CD8-positive, alpha-beta memory T cell (primary cell): Measurements from ENCODE around the gene RAB30. TPM values are rescaled to one million over a fixed set of nuclear protein-coding genes. Genes with fewer than 3 reads are reported as not detected.
A peak's percentile ranks its signal among the peaks of the same experiment; 100 is the strongest.

Experiments
- CTCF ChIA-PET: fragments of 350-600 bp; sonication (Branson Sonifier 250); formaldehyde crosslinking; loops from one replicate; lab custom pipeline; 2021; ENCODE audit warnings: antibody characterized with exemption; lab: Charles Lee
- POLR2A ChIA-PET: fragments of 350-600 bp; sonication (Branson Sonifier 250); formaldehyde crosslinking; loops from one replicate; lab custom pipeline; 2021; ENCODE audit warnings: antibody characterized with exemption; lab: Charles Lee
- DNase-seq, 5 donors: peaks; one replicate each; pipeline versions ENCODE4 v3.0.0 to v3.0.0-alpha.2; 2020 to 2022; ENCODE audit warnings: mixed read lengths in 1 of 5
- H3K27ac ChIP-seq: one replicate; pipeline ENCODE4 v1.7.0; 2013; ENCODE audit warnings: low read depth, mild to moderate bottlenecking, low read length, moderate library complexity
- H3K27me3 ChIP-seq: 2 replicates; pipeline ENCODE4 v1.7.0; 2013; ENCODE audit warnings: low read length, mild to moderate bottlenecking; ENCODE audit not compliant: insufficient read depth, poor library complexity, severe bottlenecking
- H3K36me3 ChIP-seq: 2 replicates; pipeline ENCODE4 v1.7.0; 2013; ENCODE audit warnings: mild to moderate bottlenecking, low read length, moderate library complexity; ENCODE audit not compliant: insufficient read depth
- H3K4me1 ChIP-seq: 2 replicates; pipeline ENCODE4 v1.7.0; 2013; ENCODE audit warnings: mild to moderate bottlenecking, low read length, moderate library complexity; ENCODE audit not compliant: insufficient read depth
- H3K4me3 ChIP-seq: 2 replicates; pipeline ENCODE4 v1.7.0; 2013; ENCODE audit warnings: mild to moderate bottlenecking, low read length
- H3K9me3 ChIP-seq: 2 replicates; pipeline ENCODE4 v1.7.0; 2013; ENCODE audit warnings: mild to moderate bottlenecking, low read length
- H3K27ac Mint-ChIP-seq, 8 donors: one replicate each; pipeline ENCODE4 v1.8.0; 2020 to 2021; ENCODE audit warnings: mixed read lengths in 8 of 8, mild to moderate bottlenecking in 6 of 8, inconsistent platforms in 3 of 8, moderate library complexity in 3 of 8
- H3K27me3 Mint-ChIP-seq, 2 donors: one replicate each; pipeline ENCODE4 v1.8.0; 2020 to 2021; ENCODE audit warnings: mixed read lengths in 2 of 2, mild to moderate bottlenecking in 1 of 2, moderate library complexity in 1 of 2
- H3K36me3 Mint-ChIP-seq, 3 donors: one replicate each; pipeline ENCODE4 v1.8.0; 2020 to 2021; ENCODE audit warnings: mixed read lengths in 3 of 3, inconsistent platforms in 1 of 3, mild to moderate bottlenecking in 1 of 3
- H3K4me1 Mint-ChIP-seq, 3 donors: one replicate each; pipeline ENCODE4 v1.8.0; 2020 to 2021; ENCODE audit warnings: mixed read lengths in 3 of 3, inconsistent platforms in 1 of 3, mild to moderate bottlenecking in 1 of 3
- H3K4me3 Mint-ChIP-seq, 7 donors: one replicate each; pipeline ENCODE4 v1.8.0; 2020 to 2021; ENCODE audit warnings: mixed read lengths in 7 of 7, mild to moderate bottlenecking in 6 of 7, moderate library complexity in 4 of 7, inconsistent platforms in 2 of 7
- H3K9me3 Mint-ChIP-seq, 5 donors: one replicate each; pipeline ENCODE4 v1.8.0; 2020 to 2022; ENCODE audit warnings: mixed read lengths in 5 of 5, mild to moderate bottlenecking in 3 of 5, moderate library complexity in 2 of 5, inconsistent platforms in 1 of 5
- polyA plus RNA-seq: library from polyadenylated mRNA; unstranded; fragments of 300-500 nt; fragmentation: Illumina TruSeq; gene quantifications from one replicate; pipeline ENCODE4 v1.2.3, GENCODE V29; 2021
- total RNA-seq, 2 experiments: library from RNA; stranded (reverse); gene quantifications; one replicate each; pipeline ENCODE4 v1.2.3, GENCODE V29; 2021

RAB30 gene
- total and polyA plus RNA-seq, 3 experiments from 2014 or later: 5.1 to 17.1 (median 15.7) TPM

DNA sequence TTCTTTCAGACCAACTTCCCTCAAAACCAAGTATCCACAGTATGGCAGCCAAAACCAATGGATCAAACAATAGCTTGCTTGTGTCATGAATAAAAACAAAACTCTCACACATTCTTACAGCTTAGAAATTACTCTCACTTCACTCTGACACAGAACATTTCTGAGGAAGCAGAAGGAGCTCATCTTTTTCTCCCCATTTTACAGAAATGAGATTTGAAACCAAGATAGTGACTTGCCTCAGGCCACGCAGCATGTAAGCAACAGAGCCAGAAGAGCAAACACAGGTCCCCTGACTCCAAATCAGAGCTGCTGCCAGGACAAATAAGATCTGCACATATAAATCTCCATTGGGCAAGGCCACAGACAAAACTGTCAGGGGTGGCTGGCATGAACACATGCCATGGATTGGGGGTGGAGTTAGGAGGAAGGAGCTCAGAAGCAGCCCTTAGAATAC lies 64.8 kb downstream of the RAB30 start:
- H3K4me1 ChIP-seq: peaks cover 11% of the 10 kb centered on the region
- Mint-ChIP-seq H3K27me3 (peaks cover 0 to 1% of the 10 kb centered on the region in 2 donors), H3K27ac (peak overlapping the region in 2 of 8 donors; percentile 20 to 29), H3K36me3 (peaks cover 0 to 3% (median 2%) of the 10 kb centered on the region in 3 donors), H3K9me3 (no peaks in the 10 kb centered on the region), H3K4me1 (peaks cover 21 to 51% (median 33%) of the 10 kb centered on the region in 3 donors), H3K4me3 (no peak overlapping the region)
- no peak overlapping the region for H3K27ac ChIP-seq
- H3K27me3 ChIP-seq: no peaks in the 10 kb centered on the region
- no peak for DNase-seq
- H3K9me3 ChIP-seq: no peaks in the 10 kb centered on the region
- no peak overlapping the region for H3K4me3 ChIP-seq
- CTCF ChIA-PET: no interaction called here
- no peaks in the 10 kb centered on the region for H3K36me3 ChIP-seq
- POLR2A ChIA-PET: no interaction called here

DNA sequence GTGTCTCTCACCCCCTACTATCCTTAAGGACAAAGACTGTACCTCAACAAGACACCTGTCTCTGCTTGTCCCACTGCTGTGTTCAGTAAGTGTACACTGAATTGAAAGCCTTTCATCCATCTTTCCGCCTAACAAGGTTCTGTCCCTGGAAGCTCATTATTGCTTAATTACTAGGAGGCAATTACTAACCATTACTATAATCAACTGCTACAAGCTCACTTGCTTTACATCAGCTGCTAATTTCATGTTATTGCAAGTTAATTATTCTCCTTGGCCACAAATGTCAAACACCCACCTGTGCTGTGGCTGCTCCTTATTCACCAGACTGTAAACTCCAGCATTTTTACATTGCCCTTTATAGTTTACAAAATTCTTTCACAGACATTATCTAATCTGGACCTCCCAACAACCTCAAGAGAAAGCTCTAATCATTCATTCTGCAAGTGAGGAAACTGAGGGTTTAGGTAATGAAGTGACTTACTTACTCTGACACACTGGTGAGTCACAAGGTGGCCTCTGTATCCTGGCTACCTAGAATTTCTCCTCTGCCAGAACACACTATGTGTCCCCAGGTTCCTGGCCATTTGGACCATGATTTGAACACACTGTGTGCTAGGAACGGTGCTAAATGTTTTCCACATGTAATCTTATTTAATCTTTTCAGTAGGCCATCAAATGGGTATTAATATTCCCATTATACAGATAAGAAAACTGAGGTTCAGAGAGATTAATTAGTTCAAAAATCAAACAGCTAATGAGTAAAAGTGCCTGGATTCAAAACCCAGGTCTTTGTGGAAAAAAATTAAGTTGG lies 66.7 kb downstream of the RAB30 start:
- H3K27ac ChIP-seq: no peak overlapping the region
- H3K4me3 ChIP-seq: no peak overlapping the region
- H3K27me3 ChIP-seq: no peaks in the 10 kb centered on the region
- peaks cover 17% of the 10 kb centered on the region for H3K4me1 ChIP-seq
- CTCF ChIA-PET: no interaction called here
- H3K36me3 ChIP-seq: no peaks in the 10 kb centered on the region
- no peaks in the 10 kb centered on the region for H3K9me3 ChIP-seq
- H3K4me1 Mint-ChIP-seq: peaks cover 25 to 49% (median 38%) of the 10 kb centered on the region in 3 donors
- H3K4me3 Mint-ChIP-seq: no peak overlapping the region
- POLR2A ChIA-PET: no interaction called here
- H3K27ac Mint-ChIP-seq: peak overlapping the region in 2 of 8 donors; percentile 35 to 72
- peaks cover 0 to 3% (median 0%) of the 10 kb centered on the region in 3 donors for H3K36me3 Mint-ChIP-seq
- no peak for DNase-seq
- H3K9me3 Mint-ChIP-seq: no peaks in the 10 kb centered on the region
- peaks cover 0 to 1% of the 10 kb centered on the region in 2 donors for H3K27me3 Mint-ChIP-seq

GRCh38 chr11:83002522-83002921 lies 69.2 kb downstream of the RAB30 start:
- H3K9me3 ChIP-seq: no peaks in the 10 kb centered on the region
- ChIA-PET CTCF (no interaction called here), POLR2A (no interaction called here)
- peaks cover 13% of the 10 kb centered on the region for H3K4me1 ChIP-seq
- no peak overlapping the region for H3K27ac ChIP-seq
- no peak overlapping the region for H3K4me3 Mint-ChIP-seq
- H3K36me3 Mint-ChIP-seq: peaks cover 0 to 2% (median 0%) of the 10 kb centered on the region in 3 donors
- no peak for DNase-seq
- peak overlapping the region in 2 of 8 donors; percentile 22 to 61 for H3K27ac Mint-ChIP-seq
- no peaks in the 10 kb centered on the region for H3K9me3 Mint-ChIP-seq
- no peaks in the 10 kb centered on the region for H3K36me3 ChIP-seq
- H3K4me3 ChIP-seq: no peak overlapping the region
- H3K27me3 Mint-ChIP-seq: peaks cover 0 to 4% of the 10 kb centered on the region in 2 donors
- H3K27me3 ChIP-seq: no peaks in the 10 kb centered on the region
- H3K4me1 Mint-ChIP-seq: peaks cover 23 to 48% (median 33%) of the 10 kb centered on the region in 3 donors

DNA sequence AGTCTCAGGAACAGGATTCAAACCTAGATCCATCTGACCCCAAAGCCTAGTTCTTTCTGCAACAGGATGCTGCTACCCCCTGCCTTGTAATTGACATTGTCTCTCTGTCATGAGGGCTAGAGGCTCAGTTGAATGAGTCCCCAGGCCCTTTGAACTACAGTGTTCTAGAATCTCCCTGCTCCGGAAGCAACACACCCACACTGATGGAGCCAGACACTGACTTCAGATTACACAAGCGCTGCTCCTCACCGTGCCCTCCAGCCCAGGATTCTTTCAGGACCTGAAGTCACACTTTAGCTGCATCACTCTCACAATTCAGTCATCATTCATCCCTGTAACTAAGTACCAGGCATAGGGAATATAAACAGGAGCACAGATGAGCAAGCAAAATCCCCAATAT lies 69.6 kb downstream of the RAB30 start:
- Mint-ChIP-seq H3K9me3 (no peaks in the 10 kb centered on the region), H3K4me1 (peaks cover 27 to 48% (median 29%) of the 10 kb centered on the region in 3 donors), H3K27me3 (peaks cover 0 to 4% of the 10 kb centered on the region in 2 donors), H3K4me3 (peak overlapping the region in 1 of 7 donors; percentile 18), H3K27ac (peak overlapping the region in 4 of 8 donors; percentile 2 to 68 (median 58)), H3K36me3 (peaks cover 0 to 2% (median under 1%) of the 10 kb centered on the region in 3 donors)
- H3K4me3 ChIP-seq: no peak overlapping the region
- H3K27ac ChIP-seq: no peak overlapping the region
- H3K4me1 ChIP-seq: peaks cover 13% of the 10 kb centered on the region
- DNase-seq: peak in 1 of 5 donors; percentile 43
- CTCF ChIA-PET: no interaction called here
- H3K36me3 ChIP-seq: no peaks in the 10 kb centered on the region
- POLR2A ChIA-PET: no interaction called here
- no peaks in the 10 kb centered on the region for H3K27me3 ChIP-seq
- no peaks in the 10 kb centered on the region for H3K9me3 ChIP-seq

GRCh38 chr11:83000381-83000780 lies 71.3 kb downstream of the RAB30 start:
- Histone ChIP-seq H3K36me3 (no peaks in the 10 kb centered on the region), H3K9me3 (no peaks in the 10 kb centered on the region), H3K4me1 (peaks cover 13% of the 10 kb centered on the region), H3K27ac (no peak overlapping the region), H3K27me3 (no peaks in the 10 kb centered on the region), H3K4me3 (no peak overlapping the region)
- CTCF ChIA-PET: interaction anchor here (1.2 kb wide), 1 partner anchor 44 kb away, joined by 4 read pairs; no protein-coding TSS in a partner anchor
- no peak overlapping the region for H3K4me3 Mint-ChIP-seq
- H3K4me1 Mint-ChIP-seq: peaks cover 29 to 54% (median 29%) of the 10 kb centered on the region in 3 donors
- H3K27ac Mint-ChIP-seq: peak overlapping the region in 1 of 8 donors; percentile 36
- H3K36me3 Mint-ChIP-seq: peaks cover 0 to 6% (median 2%) of the 10 kb centered on the region in 3 donors
- POLR2A ChIA-PET: no interaction called here
- DNase-seq: no peak
- H3K9me3 Mint-ChIP-seq: no peaks in the 10 kb centered on the region
- H3K27me3 Mint-ChIP-seq: peaks cover 0 to 4% of the 10 kb centered on the region in 2 donors

GRCh38 chr11:82999232-82999631 lies 72.5 kb downstream of the RAB30 start:
- H3K9me3 Mint-ChIP-seq: no peaks in the 10 kb centered on the region
- no peak for DNase-seq
- CTCF ChIA-PET: interaction anchor here (1.0 to 1.2 kb wide), 2 partner anchors 9 to 43 kb away, joined by 3 to 4 read pairs; no protein-coding TSS in a partner anchor
- POLR2A ChIA-PET: no interaction called here
- H3K36me3 ChIP-seq: no peaks in the 10 kb centered on the region
- H3K27me3 ChIP-seq: no peaks in the 10 kb centered on the region
- no peak overlapping the region for H3K27ac ChIP-seq
- peaks cover 13% of the 10 kb centered on the region for H3K4me1 ChIP-seq
- H3K9me3 ChIP-seq: no peaks in the 10 kb centered on the region
- H3K4me3 Mint-ChIP-seq: no peak overlapping the region
- peaks cover 0 to 2% of the 10 kb centered on the region in 2 donors for H3K27me3 Mint-ChIP-seq
- no peak overlapping the region for H3K27ac Mint-ChIP-seq
- peaks cover 29 to 50% (median 31%) of the 10 kb centered on the region in 3 donors for H3K4me1 Mint-ChIP-seq
- H3K36me3 Mint-ChIP-seq: peaks cover 0 to 10% (median 4%) of the 10 kb centered on the region in 3 donors
- H3K4me3 ChIP-seq: no peak overlapping the region

DNA sequence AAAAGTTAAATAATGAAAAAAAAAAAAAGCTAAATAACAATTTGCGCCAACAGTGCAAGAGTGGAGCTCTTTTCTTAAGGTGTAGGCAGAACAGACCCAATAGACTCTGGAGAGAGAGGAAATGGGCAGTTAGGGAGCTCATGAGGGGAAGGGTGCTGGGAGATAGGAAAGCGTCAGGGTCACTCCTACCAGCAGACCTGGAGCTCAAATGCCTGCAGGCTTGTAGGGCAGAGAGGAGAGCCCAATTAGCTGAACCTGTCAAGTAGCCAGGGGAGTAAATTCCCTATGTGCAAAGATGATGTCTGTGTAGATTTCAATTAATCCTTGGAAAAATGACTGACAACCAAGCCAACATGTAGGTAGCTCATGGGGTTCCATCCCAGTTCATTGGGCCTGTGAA lies 73.0 kb downstream of the RAB30 start:
- peaks cover 0 to 2% of the 10 kb centered on the region in 2 donors for H3K27me3 Mint-ChIP-seq
- H3K36me3 Mint-ChIP-seq: peaks cover 0 to 14% (median 6%) of the 10 kb centered on the region in 3 donors
- peak overlapping the region in 2 of 8 donors; percentile 36 to 84 for H3K27ac Mint-ChIP-seq
- H3K9me3 Mint-ChIP-seq: no peaks in the 10 kb centered on the region
- Histone ChIP-seq H3K27ac (no peak overlapping the region), H3K9me3 (no peaks in the 10 kb centered on the region), H3K4me1 (peaks cover 13% of the 10 kb centered on the region), H3K4me3 (no peak overlapping the region), H3K36me3 (no peaks in the 10 kb centered on the region), H3K27me3 (no peaks in the 10 kb centered on the region)
- H3K4me3 Mint-ChIP-seq: no peak overlapping the region
- DNase-seq: no peak
- POLR2A ChIA-PET: interaction anchor here (0.6 kb wide), 1 partner anchor 24 kb away, joined by 3 read pairs; no protein-coding TSS in a partner anchor
- CTCF ChIA-PET: interaction anchor here (1.0 kb wide), 1 partner anchor 9 kb away, joined by 3 read pairs; no protein-coding TSS in a partner anchor
- H3K4me1 Mint-ChIP-seq: peaks cover 29 to 49% (median 31%) of the 10 kb centered on the region in 3 donors
